PC-3 (cell line): ENCODE measurements around the gene E2F1. TPM values are rescaled to one million over a fixed set of nuclear protein-coding genes. Genes with fewer than 3 reads are reported as not detected.
A peak's percentile ranks its signal among the peaks of the same experiment; 100 is the strongest.

ENCODE experiments used
- ATAC-seq: fragments of 200-7000 bp; cut with Tn5 transposase; 2 replicates; pipeline ENCODE4 v1.9.1; 2020; ENCODE audit warnings: mild to moderate bottlenecking, moderate library complexity
- BruUV-seq: library from RNA; stranded (reverse); fragments of 400-500 nt; replicated peaks from 2 replicates; lab custom pipeline; 2021; lab: Mats Ljungman, UMichigan
- CTCF ChIA-PET: fragments of 300-600 bp; sonication (Branson Sonifier 250); formaldehyde crosslinking; loops from one replicate; lab custom pipeline; 2022; ENCODE audit warnings: antibody characterized with exemption; lab: Charles Lee
- POLR2A ChIA-PET: fragments of 300-600 bp; sonication (Branson Sonifier 250); formaldehyde crosslinking; loops from one replicate; lab custom pipeline; 2022; ENCODE audit warnings: antibody characterized with exemption; ENCODE audit not compliant: unreplicated experiment; lab: Charles Lee
- DNase-seq: peaks from one replicate; pipeline ENCODE4 v3.0.0-alpha.2; 2015
- H2AFZ ChIP-seq: fragments of 300-600 bp; sonication (generic); 2 replicates; pipeline ENCODE4 v1.6.0; 2016; ENCODE audit warnings: antibody characterized with exemption, low read length
- H3F3A ChIP-seq: fragments of 300-600 bp; sonication (generic); one replicate; pipeline ENCODE4 v1.6.0; 2017; ENCODE audit warnings: antibody characterized with exemption, low read length, control low read depth, mild to moderate bottlenecking; ENCODE audit not compliant: unreplicated experiment
- H3K27ac ChIP-seq: fragments of 300-600 bp; sonication (generic); 2 replicates; pipeline ENCODE4 v1.5.1; 2016; ENCODE audit warnings: mild to moderate bottlenecking, low read length
- H3K27me3 ChIP-seq: fragments of 300-600 bp; sonication (generic); 2 replicates; pipeline ENCODE4 v1.6.1; 2016; ENCODE audit warnings: low read length, mixed read lengths
- H3K36me3 ChIP-seq: fragments of 300-600 bp; sonication (generic); 2 replicates; pipeline ENCODE4 v1.6.1; 2016; ENCODE audit warnings: low read depth, mixed run types, low read length, mixed read lengths
- H3K4me1 ChIP-seq: fragments of 300-600 bp; sonication (generic); 2 replicates; pipeline ENCODE4 v1.5.1; 2016; ENCODE audit warnings: low read length; ENCODE audit not compliant: insufficient read depth
- H3K4me2 ChIP-seq: fragments of 300-600 bp; sonication (generic); 2 replicates; pipeline ENCODE4 v1.6.0; 2016; ENCODE audit warnings: low read length
- H3K4me3 ChIP-seq: fragments of 300-600 bp; sonication (generic); 2 replicates; pipeline ENCODE4 v1.5.1; 2016; ENCODE audit warnings: mild to moderate bottlenecking, low read length, mixed read lengths
- H3K79me2 ChIP-seq: fragments of 300-600 bp; sonication (generic); 2 replicates; pipeline ENCODE4 v1.6.1; 2017; ENCODE audit warnings: low read length, mixed read lengths
- H3K9ac ChIP-seq: fragments of 300-600 bp; sonication (generic); 2 replicates; pipeline ENCODE4 v1.6.0; 2016; ENCODE audit warnings: mild to moderate bottlenecking, low read length
- H3K9me2 ChIP-seq: fragments of 300-600 bp; sonication (generic); replicated peaks from 2 replicates; pipeline ENCODE4 v1.6.1; 2016; ENCODE audit warnings: mixed run types, low read length, mixed read lengths
- H3K9me3 ChIP-seq: fragments of 300-600 bp; sonication (generic); 2 replicates; pipeline ENCODE4 v1.6.1; 2016; ENCODE audit warnings: low read length, mixed read lengths
- H4K20me1 ChIP-seq: fragments of 300-600 bp; sonication (generic); 2 replicates; pipeline ENCODE4 v1.6.1; 2016; ENCODE audit warnings: low read length, mixed read lengths
- EZH2 ChIP-seq: fragments of 300-600 bp; sonication (generic); IDR thresholded peaks from one replicate; pipeline ENCODE4 v1.6.1; 2017; ENCODE audit warnings: antibody characterized with exemption, mild to moderate bottlenecking, low read length; ENCODE audit not compliant: unreplicated experiment
- EZH2phosphoT487 ChIP-seq: fragments of 300-600 bp; sonication (generic); IDR thresholded peaks from 2 replicates; pipeline ENCODE4 v1.6.1; 2018; ENCODE audit warnings: mild to moderate bottlenecking, antibody characterized with exemption, low read length, borderline replicate concordance
- intact Hi-C: fragments of 100-400 bp; cut with micrococcal nuclease; formaldehyde crosslinking; loops from 2 replicates; pipeline ENCODE4 v1.9.0; 2023
- total RNA-seq: library from RNA; depleted of rRNA; stranded (reverse); fragments of >200 nt; gene quantifications from 2 replicates; pipeline ENCODE4 v1.2.3, GENCODE V29; 2014
- TF ChIP-seq, protein P1 (sequence below): fragments of 300-600 bp; sonication (generic); conservative IDR thresholded peaks from 2 replicates; pipeline ENCODE4 v1.5.1; 2017; ENCODE audit warnings: antibody characterized with exemption, low read depth, mild to moderate bottlenecking, low read length

E2F1 gene
- total RNA-seq, 1 experiment from 2014 or later, result 63.7 TPM

DNA sequence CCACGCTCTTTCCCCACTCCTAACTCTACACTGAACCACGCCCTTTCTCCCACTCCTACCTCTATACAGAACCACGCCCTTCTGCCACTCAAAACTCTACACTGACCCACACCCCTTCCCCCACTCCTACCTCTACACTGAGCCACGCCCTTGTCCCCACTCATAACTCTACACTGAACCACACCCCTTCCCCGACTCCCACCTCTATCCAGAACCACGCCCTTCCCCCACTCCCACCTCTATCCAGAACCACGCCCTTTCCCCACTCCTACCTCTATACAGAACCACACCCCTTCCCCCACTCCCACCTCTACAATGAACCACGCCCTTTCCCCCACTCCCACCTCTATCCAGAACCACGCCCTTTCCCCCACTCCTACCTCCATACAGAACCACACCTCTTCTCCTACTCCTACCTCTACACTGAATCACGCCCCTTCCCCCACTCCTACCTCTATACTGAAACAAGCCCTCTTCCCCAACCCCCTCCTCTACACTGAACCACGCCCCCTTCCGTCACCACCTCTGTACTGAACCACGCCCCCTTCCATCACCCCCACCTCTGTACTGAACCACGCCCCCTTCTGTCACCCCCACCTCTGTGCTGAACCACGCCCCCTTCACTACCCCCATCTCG, 23.8 kb upstream of the E2F1 start:
- Histone ChIP-seq H4K20me1 (no peaks in the 10 kb centered on the region), H3K27me3 (no peaks in the 10 kb centered on the region), H3K27ac (no peak overlapping the region), H2AFZ (no peak overlapping the region), H3K36me3 (no peaks in the 10 kb centered on the region), H3K4me2 (peak overlapping the region; percentile 34; the same call in 1 of the 2 replicates), H3K9me2 (no peaks in the 10 kb centered on the region), H3K4me1 (peaks cover 6% of the 10 kb centered on the region; the same call in 1 of the 2 replicates), H3F3A (no peaks in the 10 kb centered on the region), H3K9me3 (no peaks in the 10 kb centered on the region), H3K4me3 (no peak overlapping the region), H3K9ac (no peak overlapping the region), H3K79me2 (no peaks in the 10 kb centered on the region)
- no peak for TF ChIP-seq EZH2phosphoT487
- TF ChIP-seq, protein P1, sequence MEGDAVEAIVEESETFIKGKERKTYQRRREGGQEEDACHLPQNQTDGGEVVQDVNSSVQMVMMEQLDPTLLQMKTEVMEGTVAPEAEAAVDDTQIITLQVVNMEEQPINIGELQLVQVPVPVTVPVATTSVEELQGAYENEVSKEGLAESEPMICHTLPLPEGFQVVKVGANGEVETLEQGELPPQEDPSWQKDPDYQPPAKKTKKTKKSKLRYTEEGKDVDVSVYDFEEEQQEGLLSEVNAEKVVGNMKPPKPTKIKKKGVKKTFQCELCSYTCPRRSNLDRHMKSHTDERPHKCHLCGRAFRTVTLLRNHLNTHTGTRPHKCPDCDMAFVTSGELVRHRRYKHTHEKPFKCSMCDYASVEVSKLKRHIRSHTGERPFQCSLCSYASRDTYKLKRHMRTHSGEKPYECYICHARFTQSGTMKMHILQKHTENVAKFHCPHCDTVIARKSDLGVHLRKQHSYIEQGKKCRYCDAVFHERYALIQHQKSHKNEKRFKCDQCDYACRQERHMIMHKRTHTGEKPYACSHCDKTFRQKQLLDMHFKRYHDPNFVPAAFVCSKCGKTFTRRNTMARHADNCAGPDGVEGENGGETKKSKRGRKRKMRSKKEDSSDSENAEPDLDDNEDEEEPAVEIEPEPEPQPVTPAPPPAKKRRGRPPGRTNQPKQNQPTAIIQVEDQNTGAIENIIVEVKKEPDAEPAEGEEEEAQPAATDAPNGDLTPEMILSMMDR, result no peak
- TF ChIP-seq EZH2, result no peak
- BruUV-seq, result no TSS peak
- no peak for ATAC-seq
- intact Hi-C loops, result no loop called here
- DNase-seq, result no peak
- ChIA-PET CTCF (no interaction called here), POLR2A (no interaction called here)

GRCh38 chr20:33709398-33709797, 23.2 kb upstream of the E2F1 start:
- H3F3A ChIP-seq, result no peaks in the 10 kb centered on the region
- H4K20me1 ChIP-seq, result no peaks in the 10 kb centered on the region
- CTCF ChIA-PET, result no interaction called here
- H3K9me3 ChIP-seq, result no peaks in the 10 kb centered on the region
- peaks cover 6% of the 10 kb centered on the region; the same call in 1 of the 2 replicates for H3K4me1 ChIP-seq
- POLR2A ChIA-PET, result no interaction called here
- no peaks in the 10 kb centered on the region for H3K79me2 ChIP-seq
- H3K4me3 ChIP-seq, result no peak overlapping the region
- no peaks in the 10 kb centered on the region for H3K36me3 ChIP-seq
- ATAC-seq (no peak), DNase-seq (no peak)
- intact Hi-C loops, result no loop called here
- no TSS peak for BruUV-seq
- H3K4me2 ChIP-seq, result no peak overlapping the region
- no peak overlapping the region for H3K27ac ChIP-seq
- H3K9me2 ChIP-seq, result no peaks in the 10 kb centered on the region
- no peak overlapping the region for H2AFZ ChIP-seq
- no peaks in the 10 kb centered on the region for H3K27me3 ChIP-seq
- no peak overlapping the region for H3K9ac ChIP-seq
- TF ChIP-seq EZH2 (no peak), EZH2phosphoT487 (no peak)
- TF ChIP-seq, protein P1, result no peak

GRCh38 chr20:33707668-33708067, 21.5 kb upstream of the E2F1 start:
- H3K9ac ChIP-seq, result no peak overlapping the region
- CTCF ChIA-PET, result no interaction called here
- POLR2A ChIA-PET, result no interaction called here

More at GRCh38 chr20:33707668-33708067, 21.5 kb upstream of the E2F1 start:
- H3K4me1 ChIP-seq, result peaks cover 6% of the 10 kb centered on the region; the same call in 1 of the 2 replicates
- no peak overlapping the region for H2AFZ ChIP-seq
- TF ChIP-seq, protein P1, result no peak
- TF ChIP-seq EZH2 (no peak), EZH2phosphoT487 (no peak)
- no peaks in the 10 kb centered on the region for H3K36me3 ChIP-seq
- intact Hi-C loops, result no loop called here
- H3K9me3 ChIP-seq, result no peaks in the 10 kb centered on the region
- no peaks in the 10 kb centered on the region for H4K20me1 ChIP-seq
- no TSS peak for BruUV-seq
- H3K79me2 ChIP-seq, result no peaks in the 10 kb centered on the region
- no peak for DNase-seq
- no peaks in the 10 kb centered on the region for H3K27me3 ChIP-seq
- no peaks in the 10 kb centered on the region for H3F3A ChIP-seq
- H3K4me2 ChIP-seq, result no peak overlapping the region
- H3K4me3 ChIP-seq, result no peak overlapping the region
- no peaks in the 10 kb centered on the region for H3K9me2 ChIP-seq
- H3K27ac ChIP-seq, result no peak overlapping the region
- ATAC-seq, result no peak
